ENCODE measurements around the gene C2orf68.

DNA sequence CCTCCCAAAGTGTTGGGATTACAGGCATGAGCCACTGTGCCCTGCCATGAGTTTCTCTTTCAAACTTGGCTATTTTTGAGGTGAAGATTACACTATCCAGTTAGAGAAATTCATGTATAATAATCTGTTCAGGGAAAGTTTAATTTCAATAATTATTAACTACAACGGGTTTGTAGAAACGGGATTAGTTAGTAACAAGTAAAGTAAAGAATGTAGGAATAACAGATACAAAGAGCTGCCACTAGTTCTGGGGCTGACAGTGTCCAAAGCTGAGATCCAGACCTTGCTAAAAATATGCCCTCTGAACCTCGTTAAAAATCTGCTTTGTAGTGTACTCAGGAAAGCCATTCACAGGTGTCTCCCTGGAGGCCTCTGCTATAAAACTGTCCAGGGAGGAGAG, 39.2 kb upstream of the C2orf68 start:
- TF ChIP-seq, protein P1, sequence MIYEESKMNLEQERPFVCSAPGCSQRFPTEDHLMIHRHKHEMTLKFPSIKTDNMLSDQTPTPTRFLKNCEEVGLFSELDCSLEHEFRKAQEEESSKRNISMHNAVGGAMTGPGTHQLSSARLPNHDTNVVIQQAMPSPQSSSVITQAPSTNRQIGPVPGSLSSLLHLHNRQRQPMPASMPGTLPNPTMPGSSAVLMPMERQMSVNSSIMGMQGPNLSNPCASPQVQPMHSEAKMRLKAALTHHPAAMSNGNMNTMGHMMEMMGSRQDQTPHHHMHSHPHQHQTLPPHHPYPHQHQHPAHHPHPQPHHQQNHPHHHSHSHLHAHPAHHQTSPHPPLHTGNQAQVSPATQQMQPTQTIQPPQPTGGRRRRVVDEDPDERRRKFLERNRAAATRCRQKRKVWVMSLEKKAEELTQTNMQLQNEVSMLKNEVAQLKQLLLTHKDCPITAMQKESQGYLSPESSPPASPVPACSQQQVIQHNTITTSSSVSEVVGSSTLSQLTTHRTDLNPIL (CRISPR knock-in tag; IDR thresholded peaks at IDR 0.05; ENCODE audit: low read depth) = no peak
- TF ChIP-seq OSR1 (CRISPR knock-in tag; IDR thresholded peaks at IDR 0.05) = no peak

Measured in SK-N-SH treated with all-trans-retinoic acid at 6 μM for 48 hours (cell line).